GM13976 (cell line): ENCODE data around the gene PI4KA.
"Not testable (repeated sequence)": the region's sequence is repeated elsewhere in the genome, so short reads cannot be mapped to it uniquely, and the experiment has no call there.

Source experiments
- DNase-seq: peaks from one replicate; pipeline ENCODE4 v3.0.0; 2012; ENCODE audit warnings: low spot score
- in situ Hi-C: fragments of 300-500 bp; cut with MboI; formaldehyde crosslinking; loops from one replicate; pipeline ENCODE4 v1.12.0; 2022; ENCODE audit warnings: low sequenced_read_pairs, mixed read lengths, inconsistent platforms; ENCODE audit not compliant: unreplicated experiment
- TF ChIP-seq, protein P1 (sequence below): IDR thresholded peaks from 2 replicates; pipeline ENCODE4 v1.5.1; 2012; ENCODE audit warnings: borderline replicate concordance, mild to moderate bottlenecking; ENCODE audit not compliant: insufficient read depth; ENCODE audit errors: extremely low read depth, missing control alignments, control extremely low read depth

PI4KA gene

DNA sequence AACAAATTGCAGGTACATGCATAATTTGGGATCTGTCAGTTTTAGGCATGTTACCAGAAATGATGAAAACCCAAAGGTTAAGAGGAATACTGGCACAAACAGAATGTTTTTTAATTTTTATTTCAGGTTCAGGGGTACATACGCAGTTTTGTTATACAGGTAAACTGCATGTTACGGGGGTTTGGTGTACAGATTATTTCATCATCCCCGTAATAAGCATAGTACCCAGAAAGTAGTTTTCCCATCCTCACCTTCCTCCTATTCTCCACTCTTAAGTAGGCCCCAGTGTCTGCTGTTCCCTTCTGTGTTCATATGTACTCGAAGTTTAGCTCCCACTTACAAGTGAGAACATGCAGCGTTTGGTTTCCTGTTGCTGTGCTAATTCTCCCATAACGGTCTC, 33.0 kb downstream of the PI4KA start:
- DNase-seq = no peak
- in situ Hi-C loops = no loop called here
- TF ChIP-seq, protein P1, sequence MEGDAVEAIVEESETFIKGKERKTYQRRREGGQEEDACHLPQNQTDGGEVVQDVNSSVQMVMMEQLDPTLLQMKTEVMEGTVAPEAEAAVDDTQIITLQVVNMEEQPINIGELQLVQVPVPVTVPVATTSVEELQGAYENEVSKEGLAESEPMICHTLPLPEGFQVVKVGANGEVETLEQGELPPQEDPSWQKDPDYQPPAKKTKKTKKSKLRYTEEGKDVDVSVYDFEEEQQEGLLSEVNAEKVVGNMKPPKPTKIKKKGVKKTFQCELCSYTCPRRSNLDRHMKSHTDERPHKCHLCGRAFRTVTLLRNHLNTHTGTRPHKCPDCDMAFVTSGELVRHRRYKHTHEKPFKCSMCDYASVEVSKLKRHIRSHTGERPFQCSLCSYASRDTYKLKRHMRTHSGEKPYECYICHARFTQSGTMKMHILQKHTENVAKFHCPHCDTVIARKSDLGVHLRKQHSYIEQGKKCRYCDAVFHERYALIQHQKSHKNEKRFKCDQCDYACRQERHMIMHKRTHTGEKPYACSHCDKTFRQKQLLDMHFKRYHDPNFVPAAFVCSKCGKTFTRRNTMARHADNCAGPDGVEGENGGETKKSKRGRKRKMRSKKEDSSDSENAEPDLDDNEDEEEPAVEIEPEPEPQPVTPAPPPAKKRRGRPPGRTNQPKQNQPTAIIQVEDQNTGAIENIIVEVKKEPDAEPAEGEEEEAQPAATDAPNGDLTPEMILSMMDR = no peak

DNA sequence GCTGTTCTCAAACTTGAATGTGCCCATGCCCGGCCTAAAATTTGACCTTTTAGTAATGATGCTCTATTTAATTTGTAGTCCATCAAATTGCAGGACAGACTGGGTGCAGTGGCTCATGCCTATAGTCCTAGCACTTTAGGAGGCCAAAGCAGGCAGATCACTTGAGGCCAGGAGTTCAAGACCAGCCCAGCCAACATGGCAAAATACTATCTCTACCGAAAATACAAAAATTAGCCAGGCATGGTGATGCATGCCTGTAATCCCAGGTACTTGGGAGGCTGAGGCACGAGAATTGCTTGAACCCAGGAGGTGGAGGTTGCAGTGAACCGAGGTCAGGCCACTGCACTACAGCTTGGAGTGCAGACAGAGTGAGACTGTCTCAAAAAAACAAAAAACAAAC, 33.4 kb downstream of the PI4KA start:
- DNase-seq, in situ Hi-C loops: not testable (repeated sequence)

DNA sequence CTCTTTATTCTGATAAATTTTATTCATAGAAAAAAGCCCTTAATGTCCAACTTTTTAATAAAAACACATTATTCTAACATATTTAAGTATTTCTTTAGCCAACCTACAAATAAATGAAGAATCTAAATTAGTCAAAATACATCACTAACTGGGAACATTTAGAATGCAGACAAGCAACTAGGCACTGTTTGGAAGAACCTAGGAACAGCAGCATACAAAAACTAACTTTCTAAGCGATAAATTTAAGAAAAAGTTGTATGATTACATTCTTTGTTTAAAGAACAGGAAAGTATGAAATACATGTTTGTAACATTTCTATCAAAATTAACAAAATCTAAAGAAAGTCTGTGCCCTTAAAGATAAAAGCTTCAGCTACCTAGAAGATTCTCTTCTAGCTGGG, 35.3 kb downstream of the PI4KA start:
- in situ Hi-C loops = no loop called here
- DNase-seq = no peak
- TF ChIP-seq, protein P1 = no peak

DNA sequence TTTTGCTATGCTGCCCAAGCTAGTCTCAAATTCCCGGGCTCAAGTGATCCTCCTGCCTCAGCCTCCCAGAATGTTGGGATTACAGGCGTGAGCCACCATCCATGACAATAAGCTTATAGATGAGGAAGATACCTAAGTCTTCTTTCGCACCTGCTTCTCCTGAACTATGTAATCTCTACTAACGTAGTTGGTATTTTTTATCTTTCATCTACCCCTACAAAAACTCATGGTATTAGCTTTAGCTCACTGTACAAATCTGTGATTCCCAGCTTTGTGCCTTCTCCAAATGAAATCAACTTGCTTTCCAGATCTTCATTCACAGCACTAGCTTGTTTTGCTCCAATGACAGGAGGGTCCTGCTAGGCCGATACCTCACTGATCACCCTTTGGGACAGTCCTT, 36.4 kb downstream of the PI4KA start:
- no peak for DNase-seq
- TF ChIP-seq, protein P1 = no peak
- in situ Hi-C loops = no loop called here

DNA sequence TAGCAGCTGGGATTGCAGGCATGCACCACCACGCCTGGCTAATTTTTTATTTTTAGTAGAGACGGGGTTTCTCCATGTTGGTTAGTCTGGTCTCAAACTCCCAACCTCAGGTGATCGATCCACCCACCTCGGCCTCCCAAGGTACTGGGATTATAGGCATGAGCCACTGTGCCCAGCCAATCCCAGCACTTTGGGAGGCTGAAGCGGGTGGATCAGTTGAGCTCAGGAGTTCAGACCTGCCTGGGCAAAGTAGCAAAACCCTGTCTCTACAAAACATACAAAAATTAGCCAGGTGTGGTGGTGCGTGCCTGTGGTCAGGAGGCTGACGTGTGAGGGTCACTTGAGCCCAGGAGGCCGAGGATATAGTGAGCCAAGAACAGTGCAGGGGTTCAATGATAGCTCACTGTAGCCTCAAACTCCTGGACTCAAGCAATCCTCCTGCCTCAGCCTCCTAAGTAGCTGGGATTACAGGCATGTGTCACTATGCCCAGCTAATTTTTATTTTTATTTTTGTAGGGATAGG, 36.8 kb downstream of the PI4KA start:
- DNase-seq, in situ Hi-C loops: not testable (repeated sequence)

DNA sequence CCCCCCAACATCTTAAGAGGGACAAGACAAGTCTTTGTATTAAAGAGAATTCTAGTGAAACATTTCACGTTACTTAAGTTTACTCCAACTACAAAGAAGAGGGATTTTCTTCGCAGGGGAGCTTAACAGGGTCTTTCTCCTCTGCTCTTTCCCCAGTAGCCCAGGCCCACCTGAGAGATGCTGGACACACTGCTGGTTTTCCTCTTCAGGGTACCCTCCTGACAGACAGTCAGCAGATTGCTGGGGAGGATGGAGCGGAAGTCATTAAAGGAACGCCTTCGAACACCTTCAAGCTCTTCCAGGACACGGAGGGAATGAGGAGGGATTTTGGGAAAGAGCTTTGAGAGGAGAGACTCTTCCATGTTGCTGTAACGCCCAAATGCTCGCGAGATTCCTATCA, 39.1 kb downstream of the PI4KA start:
- TF ChIP-seq, protein P1 = no peak
- no peak for DNase-seq
- in situ Hi-C loops = loop anchor here (10.0 kb wide), 1 partner anchor 45 kb away; no protein-coding TSS in a partner anchor

DNA sequence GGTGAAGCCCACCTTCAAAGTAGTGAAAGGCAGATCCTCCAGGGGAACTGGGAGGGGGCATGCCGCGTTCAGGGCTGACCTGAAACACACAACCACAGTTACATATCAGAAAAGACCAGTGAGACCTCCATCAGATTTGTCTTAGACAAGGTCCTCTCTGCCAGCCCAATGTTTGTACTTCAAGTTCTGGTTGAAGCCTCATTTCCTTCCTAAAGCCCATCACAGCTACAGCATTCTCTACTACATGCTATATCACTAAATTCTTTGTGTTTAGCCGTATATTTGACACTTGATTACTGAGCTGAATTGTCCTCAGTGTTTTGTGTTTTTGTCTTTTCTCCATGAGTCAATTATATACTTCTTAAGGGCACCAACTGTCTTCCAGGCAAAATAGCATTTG, 40.1 kb downstream of the PI4KA start:
- no peak for DNase-seq
- in situ Hi-C loops = loop anchor here (10.0 kb wide), 1 partner anchor 46 kb away; no protein-coding TSS in a partner anchor
- TF ChIP-seq, protein P1 = no peak

DNA sequence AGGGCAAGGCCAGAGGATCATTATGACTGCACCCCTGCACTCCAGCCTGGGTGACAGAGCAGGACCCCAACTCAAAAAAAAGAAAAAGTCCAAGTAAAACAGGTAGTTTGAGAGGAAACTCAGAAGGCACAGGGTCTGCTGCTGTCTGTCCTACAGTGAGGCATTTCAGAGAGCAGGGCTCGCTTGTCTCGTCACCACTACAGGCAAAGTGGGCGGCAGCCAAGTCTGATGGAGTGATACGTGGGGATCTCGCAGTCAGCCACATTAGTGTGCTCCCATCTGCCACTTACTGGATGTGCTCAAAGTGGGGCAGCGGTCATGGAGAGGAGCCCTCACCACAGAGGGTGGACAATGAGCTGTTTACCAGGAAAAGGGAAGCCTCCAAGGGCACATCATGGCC, 42.1 kb downstream of the PI4KA start:
- TF ChIP-seq, protein P1 = no peak

More for the DNA sequence above, 42.1 kb downstream of the PI4KA start:
- in situ Hi-C loops = loop anchor here (10.0 kb wide), 1 partner anchor 48 kb away; no protein-coding TSS in a partner anchor
- DNase-seq = no peak
